Adipose tissue (tissue), 3 donors: ENCODE data around the gene KNL1. TPM values are rescaled to one million over a fixed set of nuclear protein-coding genes. Genes with fewer than 3 reads are reported as not detected.
"Not testable (repeated sequence)": the region's sequence is repeated elsewhere in the genome, so short reads cannot be mapped to it uniquely, and the experiment has no call there.

Source experiments
- H3K27ac ChIP-seq: one replicate; pipeline ENCODE4 v1.5.1; 2013; ENCODE audit warnings: low read depth, low read length
- WGBS, 3 donors: extraction: QIAGEN DNeasy Blood & Tissue Kit; methylation state at CpG; one replicate each; pipeline ENCODE4 v1.1.7; 2013; 5-methylcytosine and 5-hydroxymethylcytosine counted together
- polyA plus RNA-seq, 3 donors: library from polyadenylated mRNA; stranded (reverse); fragments of 200-250 nt; gene quantifications; one replicate each; pipeline ENCODE4 v1.2.3, GENCODE V29; 2013
- donor health status: healthy with polysubstance abuse.
- donor health status: Bipolar disorder and iron deficiency.
- donor health status: healthy.

Gene KNL1
- 1 to 10 TPM in 1 of 3 donors, under 1 TPM in 2; 0.12 to 1.3 (median 0.12) TPM for polyA plus RNA-seq

GRCh38 chr15:40593588-40594428 is at the start of gene KNL1:
TSS of gene KNL1 (plus strand) at chr15:40594249. CDS start at chr15:40602932, 8,683 bp downstream.
- 2 to 3% (median 3%) methylated on average over 41 of the region's 41 CpGs for WGBS, 3 donors
- H3K27ac ChIP-seq = no peak within 1 kb of the TSS

GRCh38 chr15:40545457-40545856 is 48.6 kb upstream of the KNL1 start:
- WGBS, 3 donors = 79 to 84% (median 81%) methylated on average over 1 of the region's 1 CpG
- no peak overlapping the region for H3K27ac ChIP-seq

GRCh38 chr15:40548610-40549009 is 45.4 kb upstream of the KNL1 start:
- WGBS, 3 donors = 91 to 96% (median 92%) methylated on average over 2 of the region's 2 CpGs
- no peak overlapping the region for H3K27ac ChIP-seq

GRCh38 chr15:40549894-40550293 is 44.2 kb upstream of the KNL1 start:
- WGBS, 3 donors = 38 to 81% (median 71%) methylated on average over 9 of the region's 9 CpGs
- no peak overlapping the region for H3K27ac ChIP-seq

- WGBS, 3 donors = 83 to 93% (median 85%) methylated on average over 6 of the region's 6 CpGs
- H3K27ac ChIP-seq = no peak overlapping the region
These were observed 43.6 kb upstream of the KNL1 start for GRCh38 chr15:40550341-40551037.

GRCh38 chr15:40554161-40554525 is 39.9 kb upstream of the KNL1 start:
- H3K27ac ChIP-seq = no peak overlapping the region

GRCh38 chr15:40555876-40556275 is 38.2 kb upstream of the KNL1 start:
- 93 to 100% (median 94%) methylated on average over 2 of the region's 2 CpGs for WGBS, 3 donors
- no peak overlapping the region for H3K27ac ChIP-seq

More at GRCh38 chr15:40554161-40554525, 39.9 kb upstream of the KNL1 start:
- WGBS, 3 donors = 67 to 89% (median 86%) methylated on average over 4 of the region's 4 CpGs

- WGBS, 3 donors = 78 to 84% (median 84%) methylated on average over 6 of the region's 6 CpGs
- H3K27ac ChIP-seq = no peak overlapping the region
These were observed 34.9 kb upstream of the KNL1 start for GRCh38 chr15:40558952-40559742.

- H3K27ac ChIP-seq = no peak overlapping the region
- 74 to 83% (median 78%) methylated on average over 2 of the region's 2 CpGs for WGBS, 3 donors
These were observed 31.4 kb upstream of the KNL1 start for GRCh38 chr15:40562691-40563090.

GRCh38 chr15:40563426-40563825 is 30.6 kb upstream of the KNL1 start:
- no peak overlapping the region for H3K27ac ChIP-seq

GRCh38 chr15:40564591-40565332 is 29.3 kb upstream of the KNL1 start, which contains the start of gene CCDC32:
TSS of gene CCDC32 (minus strand) at chr15:40565042. CDS start at chr15:40563015, 2,027 bp downstream.
- WGBS, 3 donors = 0% methylated on average over 40 of the region's 40 CpGs
- no peak within 1 kb of the TSS for H3K27ac ChIP-seq

- WGBS, 3 donors = 41 to 44% (median 44%) methylated on average over 17 to 20 of the region's 20 CpGs
- no peak overlapping the region for H3K27ac ChIP-seq
These were observed 28.5 kb upstream of the KNL1 start for GRCh38 chr15:40565333-40566238.

- no peak overlapping the region for H3K27ac ChIP-seq
- 31 to 60% (median 34%) methylated on average over 7 of the region's 7 CpGs for WGBS, 3 donors
These were observed 26.9 kb upstream of the KNL1 start for GRCh38 chr15:40567111-40567510.

GRCh38 chr15:40569129-40569953 is 24.7 kb upstream of the KNL1 start, which contains the start of gene RPUSD2:
TSS of gene RPUSD2 (plus strand) at chr15:40569299. CDS start at chr15:40569338, 39 bp downstream.
- WGBS, 3 donors = 0 to 1% (median 1%) methylated on average over 62 of the region's 62 CpGs
- H3K27ac ChIP-seq = no peak within 1 kb of the TSS

- no peak overlapping the region for H3K27ac ChIP-seq
These were observed 18.9 kb upstream of the KNL1 start for GRCh38 chr15:40575113-40575512.

GRCh38 chr15:40576914-40577313 is 17.1 kb upstream of the KNL1 start:
- 95 to 98% (median 97%) methylated on average over 5 of the region's 5 CpGs for WGBS, 3 donors
- not testable (repeated sequence) for H3K27ac ChIP-seq
